ENCODE measurements around the gene MSANTD2. TPM values are rescaled to one million over a fixed set of nuclear protein-coding genes. Genes with fewer than 3 reads are reported as not detected.
A peak's percentile ranks its signal among the peaks of the same experiment; 100 is the strongest.

Gene MSANTD2
- polyA plus RNA-seq, 1 of the 3 experiments (the other 2 are of a cell fraction): 6.4 TPM

DNA sequence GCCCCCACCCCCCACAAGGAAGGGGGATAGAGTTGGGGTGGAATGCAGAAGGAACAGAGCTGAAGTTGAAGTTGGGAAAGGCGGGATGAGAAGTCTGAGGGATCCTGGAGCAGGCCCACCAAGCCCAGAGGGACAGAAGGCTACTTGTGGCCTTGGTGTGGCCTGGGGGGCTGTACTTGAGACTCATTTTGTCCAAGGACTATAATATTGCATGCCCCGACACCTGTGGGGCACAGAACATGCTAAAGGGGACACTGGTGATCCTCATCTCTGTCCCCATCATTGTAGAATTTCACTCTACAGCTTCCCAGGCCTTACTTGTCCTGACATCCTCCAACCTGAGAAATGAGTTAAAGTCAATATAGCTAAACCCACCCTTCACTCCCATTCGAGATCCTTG lies 39.4 kb downstream of the MSANTD2 start:
- Histone ChIP-seq H3K27me3 (ENCODE audit: insufficient read depth) (no peaks in the 10 kb centered on the region), H3K4me3 (ENCODE audit: low read depth in 2 of 2, low read length in 1 of 2) (no peak overlapping the region), H3K9ac (no peak overlapping the region), H3K79me2 (ENCODE audit: insufficient read depth) (peaks cover 4% of the 10 kb centered on the region; the same call in 1 of the 2 replicates), H3K9me3 (no peaks in the 10 kb centered on the region), H2AFZ (ENCODE audit: low read depth) (no peak overlapping the region), H4K20me1 (ENCODE audit: insufficient read depth) (peaks cover 5% of the 10 kb centered on the region; the same call in 1 of the 2 replicates), H3F3A (replicated peaks; ENCODE audit: insufficient read depth) (no peaks in the 10 kb centered on the region), H3K4me2 (no peak overlapping the region), H3K9me2 (no peaks in the 10 kb centered on the region), H3K27ac (ENCODE audit: low read depth in 2 of 2, low read length in 1 of 2) (no peak overlapping the region), H3K36me3 (replicated peaks in 1 of 2; ENCODE audit: control insufficient read depth in 1 of 2, insufficient read depth in 2 of 2, low read length in 1 of 2) (peaks cover 4 to 13% of the 10 kb centered on the region in 2 experiments), H3K4me1 (ENCODE audit: control insufficient read depth in 1 of 2, insufficient read depth in 2 of 2, low read depth in 1 of 2, low read length in 1 of 2) (peaks cover 0 to 13% of the 10 kb centered on the region in 2 experiments; a peak in 2 of 4 replicates)
- no peak for TF ChIP-seq GABPA (IDR thresholded peaks at IDR 0.05; ENCODE audit: low read depth)
- TF ChIP-seq USF1 (IDR thresholded peaks at IDR 0.05; ENCODE audit: borderline replicate concordance, low read depth): no peak
- no peak for TF ChIP-seq TAF1 (IDR thresholded peaks at IDR 0.05; ENCODE audit: borderline replicate concordance, low read depth, low read length)
- TF ChIP-seq RXRA (IDR thresholded peaks at IDR 0.05; ENCODE audit: borderline replicate concordance, low read depth): no peak
- no peak for TF ChIP-seq SIN3A (IDR thresholded peaks at IDR 0.05; ENCODE audit: borderline replicate concordance, low read depth, low read length)
- no peak for TF ChIP-seq MEF2A (IDR thresholded peaks at IDR 0.05; ENCODE audit: borderline replicate concordance, low read depth)
- TF ChIP-seq CHD2 (IDR thresholded peaks at IDR 0.05; ENCODE audit: low read length, partially characterized antibody): no peak
- TF ChIP-seq, protein P1, sequence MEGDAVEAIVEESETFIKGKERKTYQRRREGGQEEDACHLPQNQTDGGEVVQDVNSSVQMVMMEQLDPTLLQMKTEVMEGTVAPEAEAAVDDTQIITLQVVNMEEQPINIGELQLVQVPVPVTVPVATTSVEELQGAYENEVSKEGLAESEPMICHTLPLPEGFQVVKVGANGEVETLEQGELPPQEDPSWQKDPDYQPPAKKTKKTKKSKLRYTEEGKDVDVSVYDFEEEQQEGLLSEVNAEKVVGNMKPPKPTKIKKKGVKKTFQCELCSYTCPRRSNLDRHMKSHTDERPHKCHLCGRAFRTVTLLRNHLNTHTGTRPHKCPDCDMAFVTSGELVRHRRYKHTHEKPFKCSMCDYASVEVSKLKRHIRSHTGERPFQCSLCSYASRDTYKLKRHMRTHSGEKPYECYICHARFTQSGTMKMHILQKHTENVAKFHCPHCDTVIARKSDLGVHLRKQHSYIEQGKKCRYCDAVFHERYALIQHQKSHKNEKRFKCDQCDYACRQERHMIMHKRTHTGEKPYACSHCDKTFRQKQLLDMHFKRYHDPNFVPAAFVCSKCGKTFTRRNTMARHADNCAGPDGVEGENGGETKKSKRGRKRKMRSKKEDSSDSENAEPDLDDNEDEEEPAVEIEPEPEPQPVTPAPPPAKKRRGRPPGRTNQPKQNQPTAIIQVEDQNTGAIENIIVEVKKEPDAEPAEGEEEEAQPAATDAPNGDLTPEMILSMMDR (IDR thresholded peaks at IDR 0.05): no peak
- TF ChIP-seq GATA2 (CRISPR knock-in tag; IDR thresholded peaks at IDR 0.05): no peak
- TF ChIP-seq SMC3 (IDR thresholded peaks at IDR 0.05; ENCODE audit: low read depth, low read length): no peak
- no peak for TF ChIP-seq NRF1 (IDR thresholded peaks at IDR 0.05; ENCODE audit: low read depth, low read length)
- ChIA-PET CTCF (interaction anchor here (0.8 to 5.7 kb wide), 7 partner anchors 15 to 1554 kb away, joined by 3 to 60 read pairs (median 3); no protein-coding TSS in a partner anchor), POLR2A (no interaction called here)
- peak; percentile 12 for DNase-seq
- 91% methylated on average over 3 of the region's 3 CpGs for WGBS (ENCODE audit: low lambda C conversion rate)

DNA sequence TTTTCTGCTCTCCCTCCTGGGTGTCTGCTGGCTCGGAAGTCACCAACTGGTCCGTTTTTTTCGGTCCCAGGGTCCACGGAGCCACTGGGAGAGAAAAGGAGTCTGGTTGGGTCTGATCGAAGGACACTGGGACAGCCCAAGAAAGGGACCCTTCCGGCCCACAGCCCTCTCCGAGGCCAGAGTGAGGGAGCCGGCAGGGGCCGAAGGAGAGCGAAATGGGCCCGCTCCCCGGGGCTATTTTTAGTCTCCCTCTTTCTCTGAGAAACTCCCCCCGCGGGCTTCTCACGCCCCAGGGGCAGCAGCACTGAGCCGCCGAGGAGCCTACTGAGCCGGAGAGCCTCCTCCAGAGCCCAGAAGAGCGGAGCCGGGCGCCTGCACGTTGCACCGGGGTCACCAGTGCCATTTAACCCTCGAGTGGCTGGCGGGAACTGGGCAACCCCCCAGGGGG lies 40.0 kb downstream of the MSANTD2 start:
- 90% methylated on average over 24 of the region's 25 CpGs for WGBS (ENCODE audit: low lambda C conversion rate)
- H3K27me3 ChIP-seq (ENCODE audit: insufficient read depth): no peaks in the 10 kb centered on the region
- peak; percentile 17 for DNase-seq
- peaks cover 0 to 13% of the 10 kb centered on the region in 2 experiments; a peak in 2 of 4 replicates for H3K4me1 ChIP-seq (ENCODE audit: control insufficient read depth in 1 of 2, insufficient read depth in 2 of 2, low read depth in 1 of 2, low read length in 1 of 2)
- no peak overlapping the region for H3K9ac ChIP-seq
- H3K4me2 ChIP-seq: no peak overlapping the region
- H3K79me2 ChIP-seq (ENCODE audit: insufficient read depth): peaks cover 1% of the 10 kb centered on the region; the same call in 1 of the 2 replicates
- ChIA-PET POLR2A (no interaction called here), CTCF (interaction anchor here (0.8 to 5.7 kb wide), 4 partner anchors 15 to 1554 kb away, joined by 3 to 60 read pairs (median 19); no protein-coding TSS in a partner anchor)
- no peaks in the 10 kb centered on the region for H3K9me3 ChIP-seq
- H3K27ac ChIP-seq (ENCODE audit: low read depth in 2 of 2, low read length in 1 of 2): no peak overlapping the region
- peaks cover 3% of the 10 kb centered on the region for H3F3A ChIP-seq (replicated peaks; ENCODE audit: insufficient read depth)
- TF ChIP-seq TCF12 (IDR thresholded peaks at IDR 0.05) (no peak), TEAD4 (IDR thresholded peaks at IDR 0.05; ENCODE audit: borderline replicate concordance, insufficient read depth) (no peak), MEF2A (IDR thresholded peaks at IDR 0.05; ENCODE audit: borderline replicate concordance, low read depth) (no peak), USF2 (IDR thresholded peaks at IDR 0.05; ENCODE audit: borderline replicate concordance, low read depth, low read length) (no peak), SMC3 (IDR thresholded peaks at IDR 0.05; ENCODE audit: low read depth, low read length) (no peak)
- TF ChIP-seq, protein P2, sequence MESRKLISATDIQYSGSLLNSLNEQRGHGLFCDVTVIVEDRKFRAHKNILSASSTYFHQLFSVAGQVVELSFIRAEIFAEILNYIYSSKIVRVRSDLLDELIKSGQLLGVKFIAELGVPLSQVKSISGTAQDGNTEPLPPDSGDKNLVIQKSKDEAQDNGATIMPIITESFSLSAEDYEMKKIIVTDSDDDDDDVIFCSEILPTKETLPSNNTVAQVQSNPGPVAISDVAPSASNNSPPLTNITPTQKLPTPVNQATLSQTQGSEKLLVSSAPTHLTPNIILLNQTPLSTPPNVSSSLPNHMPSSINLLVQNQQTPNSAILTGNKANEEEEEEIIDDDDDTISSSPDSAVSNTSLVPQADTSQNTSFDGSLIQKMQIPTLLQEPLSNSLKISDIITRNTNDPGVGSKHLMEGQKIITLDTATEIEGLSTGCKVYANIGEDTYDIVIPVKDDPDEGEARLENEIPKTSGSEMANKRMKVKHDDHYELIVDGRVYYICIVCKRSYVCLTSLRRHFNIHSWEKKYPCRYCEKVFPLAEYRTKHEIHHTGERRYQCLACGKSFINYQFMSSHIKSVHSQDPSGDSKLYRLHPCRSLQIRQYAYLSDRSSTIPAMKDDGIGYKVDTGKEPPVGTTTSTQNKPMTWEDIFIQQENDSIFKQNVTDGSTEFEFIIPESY (IDR thresholded peaks at IDR 0.05; ENCODE audit: borderline replicate concordance, low read depth): no peak
- no peaks in the 10 kb centered on the region for H3K9me2 ChIP-seq
- no peak overlapping the region for H2AFZ ChIP-seq (ENCODE audit: low read depth)
- H3K4me3 ChIP-seq (ENCODE audit: low read depth in 2 of 2, low read length in 1 of 2): no peak overlapping the region
- peaks cover 0 to 13% of the 10 kb centered on the region in 2 experiments for H3K36me3 ChIP-seq (replicated peaks in 1 of 2; ENCODE audit: control insufficient read depth in 1 of 2, insufficient read depth in 2 of 2, low read length in 1 of 2)
- H4K20me1 ChIP-seq (ENCODE audit: insufficient read depth): peaks cover 5% of the 10 kb centered on the region; the same call in 1 of the 2 replicates

Measured in SK-N-SH (cell line).